GM12878 (cell line): ENCODE results near the gene SASH3. TPM values are rescaled to one million over a fixed set of nuclear protein-coding genes. Genes with fewer than 3 reads are reported as not detected.

Experiments
- ASH2L ChIP-seq: fragments of 300-600, 200-600 bp; sonication (generic); IDR thresholded peaks from 2 replicates; pipeline ENCODE4 v1.6.1; 2017; ENCODE audit warnings: low read depth, mild to moderate bottlenecking, borderline replicate concordance
- ATF7 ChIP-seq: fragments of 450-650 bp; IDR thresholded peaks from 2 replicates; pipeline ENCODE4 v1.6.1; 2016; ENCODE audit warnings: low read depth, mild to moderate bottlenecking
- CHD1 ChIP-seq: IDR thresholded peaks from 2 replicates; pipeline ENCODE4 v1.6.1; 2012; ENCODE audit warnings: low read depth, low read length, improper control_type of control experiment
- CHD4 ChIP-seq: fragments of 200-600 bp; sonication (generic); IDR thresholded peaks from 2 replicates; pipeline ENCODE4 v1.6.1; 2016; ENCODE audit warnings: mild to moderate bottlenecking
- EED ChIP-seq: sonication (generic); IDR thresholded peaks from 2 replicates; pipeline ENCODE4 v1.6.1; 2016; ENCODE audit warnings: antibody characterized with exemption, low read depth
- EZH2 ChIP-seq: IDR thresholded peaks from 2 replicates; pipeline ENCODE4 v1.6.1; 2012; ENCODE audit warnings: low read depth, mild to moderate bottlenecking, control low read depth, inconsistent platforms, low read length, borderline replicate concordance; ENCODE audit not compliant: control insufficient read depth
- FOS ChIP-seq: IDR thresholded peaks from 3 replicates; pipeline ENCODE4 v1.6.1; 2011; ENCODE audit warnings: borderline replicate concordance; ENCODE audit not compliant: insufficient read length; ENCODE audit errors: extremely low read depth
- FOXK2 ChIP-seq: fragments of 450-650 bp; IDR thresholded peaks from 2 replicates; pipeline ENCODE4 v1.6.1; 2017; ENCODE audit warnings: mild to moderate bottlenecking, moderate library complexity
- GABPA ChIP-seq: IDR thresholded peaks from 2 replicates; pipeline ENCODE4 v1.6.1; 2014; ENCODE audit warnings: antibody characterized with exemption, low read depth, mild to moderate bottlenecking, inconsistent platforms
- GATAD2B ChIP-seq: fragments of 450-650 bp; conservative IDR thresholded peaks from 2 replicates; pipeline ENCODE4 v1.6.1; 2017; ENCODE audit warnings: low read depth, mild to moderate bottlenecking, moderate library complexity
- IKZF1 ChIP-seq: fragments of 450-650 bp; conservative IDR thresholded peaks from 2 replicates; pipeline ENCODE4 v1.6.1; 2017; ENCODE audit warnings: antibody characterized with exemption, mild to moderate bottlenecking
- KLF5 ChIP-seq: fragments of 450-650 bp; IDR thresholded peaks from 2 replicates; pipeline ENCODE4 v1.6.1; 2014; ENCODE audit warnings: mild to moderate bottlenecking; ENCODE audit not compliant: partially characterized antibody
- MTA2 ChIP-seq: fragments of 450-650 bp; IDR thresholded peaks from 2 replicates; pipeline ENCODE4 v1.6.1; 2016; ENCODE audit warnings: low read depth, mild to moderate bottlenecking, moderate library complexity
- POLR2AphosphoS2 ChIP-seq: IDR thresholded peaks from 2 replicates; pipeline ENCODE4 v1.6.1; 2011; ENCODE audit warnings: low read depth, mild to moderate bottlenecking, low read length, improper control_type of control experiment, moderate library complexity
- POLR2AphosphoS5 ChIP-seq: IDR thresholded peaks from 2 replicates; pipeline ENCODE4 v1.6.1; 2011; ENCODE audit warnings: mild to moderate bottlenecking, low read length, inconsistent platforms
- RAD51 ChIP-seq: fragments of 450-650 bp; IDR thresholded peaks from 2 replicates; pipeline ENCODE4 v1.6.1; 2016; ENCODE audit warnings: moderate library complexity, mild to moderate bottlenecking, inconsistent platforms
- SMAD1 ChIP-seq: fragments of 450-650 bp; IDR thresholded peaks from 2 replicates; pipeline ENCODE4 v1.6.1; 2018; ENCODE audit warnings: mild to moderate bottlenecking, low read depth; ENCODE audit not compliant: partially characterized antibody
- SMAD5 ChIP-seq: IDR thresholded peaks from 2 replicates; pipeline ENCODE4 v1.6.1; 2016; ENCODE audit warnings: antibody characterized with exemption, low read depth
- TBL1XR1 ChIP-seq: IDR thresholded peaks from 2 replicates; pipeline ENCODE4 v1.6.1; 2012; ENCODE audit warnings: low read depth, low read length, improper control_type of control experiment
- ZBED1 ChIP-seq: IDR thresholded peaks from 2 replicates; pipeline ENCODE4 v1.6.1; 2016; ENCODE audit warnings: borderline replicate concordance
- polyA plus RNA-seq, 11 experiments: library from polyadenylated mRNA; depleted of rRNA in 4 of 11; unstranded in 6 of 11; stranded (reverse) in 5 of 11; fragments of >200 nt; fragmentation: Nextera tagmentation in 4 of 11; fragmentation: Illumina TruSeq in 1 of 11; extraction: Ambion mirVana in 4 of 11; extraction: Trizol in 1 of 11; gene quantifications; 1 replicate in 1 of 11; 2 replicates in 10 of 11; pipeline versions ENCODE4 v1.2.1 to v1.2.3, GENCODE V29; 2011 to 2016; ENCODE audit warnings: inconsistent platforms in 2 of 11, missing spikeins in 2 of 11, low read depth in 1 of 11
- total RNA-seq, 4 experiments: library from RNA; depleted of rRNA in 3 of 4; stranded (reverse); fragments of >200 nt in 3 of 4; fragmentation: Illumina TruSeq in 1 of 4; extraction: Trizol in 1 of 4; gene quantifications; 2 replicates each; pipeline versions ENCODE4 v1.2.1 to v1.2.3, GENCODE V29; 2013 to 2021
- TF ChIP-seq, protein P1 (sequence below): IDR thresholded peaks from 2 replicates; pipeline ENCODE4 v1.6.1; 2012; ENCODE audit warnings: low read depth, low read length, improper control_type of control experiment
- TF ChIP-seq, protein P2 (sequence below): fragments of 450-650 bp; formaldehyde crosslinking; IDR thresholded peaks from 2 replicates; pipeline ENCODE4 v1.4.0; 2022; ENCODE audit warnings: mild to moderate bottlenecking, moderate library complexity

SASH3 gene
- total and polyA plus RNA-seq, 10 of the 15 experiments (the other 5 are each of a cell fraction or from before 2014, with no cell fraction given) = 23.1 to 233 (median 160) TPM

DNA sequence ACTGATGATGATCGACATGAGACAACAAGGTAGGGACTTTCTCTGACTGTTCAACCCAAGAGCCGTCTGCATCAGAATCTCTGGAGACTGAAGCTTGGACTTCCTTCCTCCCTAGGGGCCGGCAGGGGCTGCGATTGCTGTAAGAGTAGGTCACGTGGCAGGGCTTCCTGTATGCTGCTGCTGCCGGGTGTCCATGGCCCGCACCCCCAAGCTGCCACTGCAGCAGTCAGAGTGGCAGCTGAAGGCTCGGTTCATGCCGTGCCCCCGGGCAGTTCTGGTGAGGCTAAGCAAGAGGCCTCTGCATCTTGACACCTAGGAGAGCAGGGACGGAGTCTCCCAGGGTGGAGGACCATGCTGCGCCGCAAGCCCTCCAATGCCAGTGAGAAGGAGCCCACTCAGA lies at the start of gene SASH3 (continued):
- TF ChIP-seq, protein P1, sequence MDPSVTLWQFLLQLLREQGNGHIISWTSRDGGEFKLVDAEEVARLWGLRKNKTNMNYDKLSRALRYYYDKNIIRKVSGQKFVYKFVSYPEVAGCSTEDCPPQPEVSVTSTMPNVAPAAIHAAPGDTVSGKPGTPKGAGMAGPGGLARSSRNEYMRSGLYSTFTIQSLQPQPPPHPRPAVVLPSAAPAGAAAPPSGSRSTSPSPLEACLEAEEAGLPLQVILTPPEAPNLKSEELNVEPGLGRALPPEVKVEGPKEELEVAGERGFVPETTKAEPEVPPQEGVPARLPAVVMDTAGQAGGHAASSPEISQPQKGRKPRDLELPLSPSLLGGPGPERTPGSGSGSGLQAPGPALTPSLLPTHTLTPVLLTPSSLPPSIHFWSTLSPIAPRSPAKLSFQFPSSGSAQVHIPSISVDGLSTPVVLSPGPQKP = no peak
- no peak for TF ChIP-seq FOS
- TF ChIP-seq, protein P2, sequence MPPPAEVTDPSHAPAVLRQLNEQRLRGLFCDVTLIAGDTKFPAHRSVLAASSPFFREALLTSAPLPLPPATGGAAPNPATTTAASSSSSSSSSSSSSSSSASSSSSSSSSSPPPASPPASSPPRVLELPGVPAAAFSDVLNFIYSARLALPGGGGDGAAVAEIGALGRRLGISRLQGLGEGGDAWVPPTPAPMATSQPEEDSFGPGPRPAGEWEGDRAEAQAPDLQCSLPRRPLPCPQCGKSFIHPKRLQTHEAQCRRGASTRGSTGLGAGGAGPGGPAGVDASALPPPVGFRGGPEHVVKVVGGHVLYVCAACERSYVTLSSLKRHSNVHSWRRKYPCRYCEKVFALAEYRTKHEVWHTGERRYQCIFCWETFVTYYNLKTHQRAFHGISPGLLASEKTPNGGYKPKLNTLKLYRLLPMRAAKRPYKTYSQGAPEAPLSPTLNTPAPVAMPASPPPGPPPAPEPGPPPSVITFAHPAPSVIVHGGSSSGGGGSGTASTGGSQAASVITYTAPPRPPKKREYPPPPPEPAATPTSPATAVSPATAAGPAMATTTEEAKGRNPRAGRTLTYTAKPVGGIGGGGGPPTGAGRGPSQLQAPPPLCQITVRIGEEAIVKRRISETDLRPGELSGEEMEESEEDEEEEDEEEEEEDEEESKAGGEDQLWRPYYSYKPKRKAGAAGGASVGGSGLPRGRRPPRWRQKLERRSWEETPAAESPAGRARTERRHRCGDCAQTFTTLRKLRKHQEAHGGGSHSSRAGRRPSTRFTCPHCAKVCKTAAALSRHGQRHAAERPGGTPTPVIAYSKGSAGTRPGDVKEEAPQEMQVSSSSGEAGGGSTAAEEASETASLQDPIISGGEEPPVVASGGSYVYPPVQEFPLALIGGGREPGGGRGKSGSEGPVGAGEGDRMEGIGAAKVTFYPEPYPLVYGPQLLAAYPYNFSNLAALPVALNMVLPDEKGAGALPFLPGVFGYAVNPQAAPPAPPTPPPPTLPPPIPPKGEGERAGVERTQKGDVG = no peak
- TF ChIP-seq GATAD2B = peak; percentile 53; the same call in 1 of the 2 replicates
- no peak for TF ChIP-seq FOXK2
- TF ChIP-seq POLR2AphosphoS2 = peak; percentile 54; the same call in 1 of the 2 replicates
- TF ChIP-seq CHD4 = no peak
- no peak for TF ChIP-seq TBL1XR1
- no peak for TF ChIP-seq MTA2
- TF ChIP-seq ZBED1 = peak; percentile 53; the same call in 1 of the 2 replicates
- TF ChIP-seq CHD1 = 0 out of 2 replicates have a peak, but pooled peaks have one; percentile 32
- TF ChIP-seq IKZF1 = peak; percentile 83
- TF ChIP-seq SMAD1 = peak; percentile 10
- TF ChIP-seq GABPA = no peak
- TF ChIP-seq ASH2L = no peak
- TF ChIP-seq EED = peak; percentile 67; the same call in 1 of the 2 replicates
- peak; percentile 93 for TF ChIP-seq RAD51
- no peak for TF ChIP-seq KLF5
- peak; percentile 86; the same call in 1 of the 2 replicates for TF ChIP-seq SMAD5
- no peak for TF ChIP-seq EZH2
- no peak for TF ChIP-seq ATF7
- TF ChIP-seq POLR2AphosphoS5 = peak; percentile 91
- TF ChIP-seq, all 136 proteins: peak for 27
